Dermis microvascular lymphatic vessel endothelial cell (primary cell): ENCODE data around the gene ANGPTL8. TPM values are rescaled to one million over a fixed set of nuclear protein-coding genes. Genes with fewer than 3 reads are reported as not detected.

ENCODE experiments used
- DNase-seq, 2 donors: peaks; one replicate each; pipeline versions ENCODE4 v3.0.0 to v3.0.0-alpha.2; 2010; ENCODE audit warnings: low read depth in 2 of 2
- total RNA-seq: library from RNA; depleted of rRNA; stranded (reverse); fragments of >200 nt; gene quantifications from 2 replicates; pipeline ENCODE4 v1.2.1, GENCODE V29; 2014

Gene ANGPTL8
- total RNA-seq, 1 donor from 2014 or later: not detected

GRCh38 chr19:11203194-11204075, 36.0 kb upstream of the ANGPTL8 start:
- peak in 1 of 2 donors; percentile 65 for DNase-seq

- no peak for DNase-seq
These were observed 35.3 kb upstream of the ANGPTL8 start for GRCh38 chr19:11204076-11204602.

GRCh38 chr19:11204943-11205349, 34.5 kb upstream of the ANGPTL8 start:
- no peak for DNase-seq

GRCh38 chr19:11205939-11206570, 33.4 kb upstream of the ANGPTL8 start:
- DNase-seq: no peak

DNA sequence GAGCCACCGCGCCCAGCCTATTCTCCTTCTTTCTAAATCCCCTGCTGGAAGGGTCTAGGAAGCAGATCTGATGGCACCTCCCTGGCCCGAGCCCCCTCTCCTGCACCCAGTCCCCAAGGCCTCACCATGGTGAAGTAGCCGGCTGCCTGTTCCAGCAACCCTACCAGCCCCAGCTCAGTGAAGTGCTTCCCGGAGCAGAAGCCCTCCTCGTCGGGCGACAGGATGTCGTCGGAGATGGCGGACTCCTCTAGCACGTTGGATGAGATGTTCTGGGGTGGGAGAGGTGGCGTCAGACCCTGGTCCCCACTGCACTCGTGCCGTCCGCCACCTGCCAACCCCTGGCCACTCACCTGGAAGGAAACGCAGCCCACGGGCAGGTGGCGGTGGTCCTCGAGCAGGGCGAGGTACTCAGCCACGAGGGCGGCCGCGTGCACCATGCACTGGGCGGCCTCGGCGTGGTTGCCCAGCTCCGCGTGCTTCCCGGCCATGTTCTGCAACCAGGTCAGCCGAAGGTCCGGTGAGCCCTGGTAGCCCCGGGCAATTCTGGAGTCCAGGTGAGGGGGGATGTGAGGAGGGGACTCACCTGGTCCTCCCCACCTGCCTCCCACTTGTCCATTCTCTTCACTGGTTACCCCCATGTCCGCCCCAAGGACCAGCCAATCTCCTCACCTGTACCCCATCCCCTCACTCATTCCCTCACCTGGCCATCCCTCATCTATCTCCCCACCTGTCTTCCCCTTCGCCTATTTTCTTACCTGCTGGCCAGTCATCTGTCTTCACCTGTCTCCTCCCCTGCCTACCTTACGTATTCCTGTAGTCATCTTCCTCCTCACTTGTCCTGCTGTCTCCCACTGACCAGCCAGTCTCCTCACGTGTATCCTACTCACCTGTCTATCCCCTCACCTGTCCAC, 30.6 kb upstream of the ANGPTL8 start:
- DNase-seq: no peak

GRCh38 chr19:11209839-11210655, 29.4 kb upstream of the ANGPTL8 start:
- no peak for DNase-seq

- no peak for DNase-seq
These were observed 28.8 kb upstream of the ANGPTL8 start for GRCh38 chr19:11210656-11210928.

- no peak for DNase-seq
These were observed 25.0 kb upstream of the ANGPTL8 start for GRCh38 chr19:11214387-11214786.

GRCh38 chr19:11221082-11221598, 18.3 kb upstream of the ANGPTL8 start:
- no peak for DNase-seq

- DNase-seq: no peak
These were observed 16.2 kb upstream of the ANGPTL8 start for GRCh38 chr19:11223200-11223599.

- no peak for DNase-seq
These were observed 15.0 kb upstream of the ANGPTL8 start for GRCh38 chr19:11224429-11224828.

- DNase-seq: no peak
These were observed 14.2 kb upstream of the ANGPTL8 start for GRCh38 chr19:11225172-11225571.

- DNase-seq: no peak
These were observed 13.6 kb upstream of the ANGPTL8 start for GRCh38 chr19:11225815-11226214.

DNA sequence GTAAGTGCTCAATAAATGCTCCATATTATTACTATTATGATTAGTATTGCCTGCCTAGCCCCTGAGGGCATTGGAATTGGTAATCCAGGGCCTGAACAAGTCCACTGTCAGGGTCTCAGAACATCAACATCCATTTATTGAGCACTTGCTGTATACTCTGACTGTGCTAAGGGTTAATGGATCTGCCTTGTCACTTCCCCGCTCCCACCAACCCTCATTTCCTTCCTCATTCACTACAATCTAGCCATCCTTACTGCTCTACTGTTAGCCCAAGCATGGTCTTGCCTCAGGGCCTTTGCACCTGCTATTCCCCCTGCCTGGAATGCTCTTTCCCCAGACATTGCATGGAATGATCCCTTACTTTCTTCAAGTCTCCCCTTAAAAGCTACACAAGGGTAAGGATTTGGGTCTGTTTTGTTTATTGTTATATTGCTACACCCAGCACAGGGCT, 12.7 kb upstream of the ANGPTL8 start:
- no peak for DNase-seq

GRCh38 chr19:11227195-11227886, 12.1 kb upstream of the ANGPTL8 start:
- DNase-seq: peak in 1 of 2 donors; percentile 40

- DNase-seq: no peak
These were observed 8.6 kb upstream of the ANGPTL8 start for GRCh38 chr19:11230621-11231386.

GRCh38 chr19:11232555-11232954, 6.9 kb upstream of the ANGPTL8 start:
- DNase-seq: no peak

- no peak for DNase-seq
These were observed 6.3 kb upstream of the ANGPTL8 start for GRCh38 chr19:11233073-11233472.

- peak in 1 of 2 donors; percentile 34 for DNase-seq
These were observed 4.8 kb upstream of the ANGPTL8 start for GRCh38 chr19:11234486-11235075.
